ENCODE measurements around the gene HECTD4. TPM values are rescaled to one million over a fixed set of nuclear protein-coding genes. Genes with fewer than 3 reads are reported as not detected.

The HECTD4 gene
- total RNA-seq, 1 donor from 2014 or later: 62.1 TPM

DNA sequence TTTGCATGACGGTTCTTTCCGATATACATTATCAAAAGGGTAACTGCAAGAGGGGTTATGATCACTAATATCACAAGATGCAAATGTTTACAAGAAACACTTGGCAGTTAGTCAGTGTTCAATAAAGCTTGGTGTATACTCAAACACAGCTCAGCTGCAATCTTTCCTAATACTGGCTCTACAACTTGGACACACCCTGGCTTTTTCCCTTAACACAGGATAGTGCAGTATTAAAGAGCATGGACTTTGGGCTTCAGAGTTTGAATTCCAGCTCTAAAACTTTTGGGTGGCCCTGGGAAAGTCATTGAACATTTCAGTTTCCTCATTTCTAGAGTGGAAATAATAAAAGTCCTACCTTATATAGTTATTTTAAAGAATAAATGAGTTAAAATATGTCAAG, 107.0 kb downstream of the HECTD4 start:
- Mint-ChIP-seq H3K27me3 (no peaks in the 10 kb centered on the region), H3K9me3 (no peaks in the 10 kb centered on the region), H3K36me3 (peaks cover 18% of the 10 kb centered on the region), H3K4me1 (ENCODE audit: unreplicated experiment) (no peaks in the 10 kb centered on the region), H3K4me3 (no peak overlapping the region), H3K27ac (no peak overlapping the region)
- no peak for TF ChIP-seq CTCF (conservative IDR thresholded peaks at IDR 0.05)
- no peak for DNase-seq (ENCODE audit: extremely low spot score, unreplicated experiment)

GRCh38 chr12:112270673-112271072, 111.6 kb downstream of the HECTD4 start:
- Mint-ChIP-seq H3K4me1 (ENCODE audit: unreplicated experiment) (no peaks in the 10 kb centered on the region), H3K9me3 (no peaks in the 10 kb centered on the region), H3K27me3 (no peaks in the 10 kb centered on the region), H3K4me3 (no peak overlapping the region), H3K27ac (no peak overlapping the region), H3K36me3 (peaks cover 24% of the 10 kb centered on the region)
- no peak for DNase-seq (ENCODE audit: extremely low spot score, unreplicated experiment)
- TF ChIP-seq CTCF (conservative IDR thresholded peaks at IDR 0.05): no peak

DNA sequence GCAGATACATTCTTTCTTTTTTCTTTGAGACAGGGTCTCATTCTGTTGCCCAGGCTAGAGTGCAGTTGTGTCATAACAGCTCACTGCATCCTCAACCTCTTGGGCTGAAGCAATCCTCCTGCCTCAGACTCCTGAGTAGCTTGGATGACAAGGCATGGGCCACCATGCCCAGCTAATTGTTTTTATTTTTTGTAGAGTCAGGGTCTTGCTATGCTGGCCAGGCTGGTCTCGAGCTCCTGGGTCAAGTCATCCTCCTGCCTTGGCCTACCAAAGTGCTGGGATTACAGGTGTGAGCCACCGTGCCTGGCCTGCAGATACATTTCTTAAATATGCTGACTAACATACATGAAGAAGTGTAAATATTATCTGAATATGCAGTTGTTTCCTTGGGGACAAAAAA, 115.8 kb downstream of the HECTD4 start:
- H3K4me1 Mint-ChIP-seq (ENCODE audit: unreplicated experiment): no peaks in the 10 kb centered on the region
- DNase-seq (ENCODE audit: extremely low spot score, unreplicated experiment): no peak
- H3K9me3 Mint-ChIP-seq: no peaks in the 10 kb centered on the region
- H3K27me3 Mint-ChIP-seq: no peaks in the 10 kb centered on the region
- H3K27ac Mint-ChIP-seq: no peak overlapping the region
- peaks cover 24% of the 10 kb centered on the region for H3K36me3 Mint-ChIP-seq
- H3K4me3 Mint-ChIP-seq: no peak overlapping the region
- no peak for TF ChIP-seq CTCF (conservative IDR thresholded peaks at IDR 0.05)

DNA sequence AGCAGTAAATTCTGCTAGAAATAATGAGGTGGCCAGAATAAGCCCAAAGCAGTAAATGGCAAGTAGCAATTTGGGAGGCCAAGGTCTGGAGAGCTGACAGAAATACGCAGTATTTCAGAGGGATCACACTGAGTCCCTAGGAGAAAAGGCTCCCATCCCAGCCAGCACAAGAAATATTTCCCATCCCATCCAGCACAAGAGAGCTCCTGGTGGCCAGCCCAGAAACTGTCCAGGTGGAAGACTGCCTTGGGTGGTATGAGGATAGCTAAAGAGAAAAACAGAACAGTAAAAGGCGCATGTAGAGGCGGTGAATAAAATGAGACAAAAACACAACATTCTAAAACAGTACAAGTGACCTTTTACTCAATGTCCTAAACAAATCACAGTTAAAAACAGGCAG, 120.7 kb downstream of the HECTD4 start:
- H3K27ac Mint-ChIP-seq: no peak overlapping the region
- no peaks in the 10 kb centered on the region for H3K9me3 Mint-ChIP-seq
- no peak overlapping the region for H3K4me3 Mint-ChIP-seq
- no peaks in the 10 kb centered on the region for H3K27me3 Mint-ChIP-seq
- H3K4me1 Mint-ChIP-seq (ENCODE audit: unreplicated experiment): no peaks in the 10 kb centered on the region
- DNase-seq (ENCODE audit: extremely low spot score, unreplicated experiment): no peak
- TF ChIP-seq CTCF (conservative IDR thresholded peaks at IDR 0.05): peak; percentile 35
- H3K36me3 Mint-ChIP-seq: peaks cover 16% of the 10 kb centered on the region

- Mint-ChIP-seq H3K36me3 (peaks cover 13% of the 10 kb centered on the region), H3K4me1 (ENCODE audit: unreplicated experiment) (no peaks in the 10 kb centered on the region), H3K9me3 (no peaks in the 10 kb centered on the region), H3K27me3 (no peaks in the 10 kb centered on the region), H3K27ac (no peak overlapping the region), H3K4me3 (no peak overlapping the region)
- no peak for TF ChIP-seq CTCF (conservative IDR thresholded peaks at IDR 0.05)
- no peak for DNase-seq (ENCODE audit: extremely low spot score, unreplicated experiment)
Measured at GRCh38 chr12:112258926-112259325, 123.3 kb downstream of the HECTD4 start.

GRCh38 chr12:112256780-112257179, 125.5 kb downstream of the HECTD4 start:
- no peak for DNase-seq (ENCODE audit: extremely low spot score, unreplicated experiment)
- Mint-ChIP-seq H3K27ac (no peak overlapping the region), H3K4me1 (ENCODE audit: unreplicated experiment) (no peaks in the 10 kb centered on the region), H3K9me3 (no peaks in the 10 kb centered on the region), H3K4me3 (no peak overlapping the region), H3K36me3 (peaks cover 22% of the 10 kb centered on the region), H3K27me3 (no peaks in the 10 kb centered on the region)
- no peak for TF ChIP-seq CTCF (conservative IDR thresholded peaks at IDR 0.05)
